GM12878 (cell line): ENCODE data around the gene LHX2. TPM values are rescaled to one million over a fixed set of nuclear protein-coding genes. Genes with fewer than 3 reads are reported as not detected.

Experiments
- ATAC-seq: fragments of 200-7000 bp; cut with Tn5 transposase; 3 replicates; pipeline ENCODE4 v1.9.1; 2020; ENCODE audit warnings: mild to moderate bottlenecking, moderate library complexity
- BruUV-seq: library from RNA; stranded (reverse); fragments of 400-500 nt; replicated peaks from 2 replicates; lab custom pipeline; 2021; lab: Mats Ljungman, UMichigan
- CTCF ChIA-PET: fragments of 300-600 bp; sonication (Branson Sonifier 250); formaldehyde crosslinking; extraction: SDS; loops from one replicate; lab custom pipeline; 2021; ENCODE audit warnings: inconsistent platforms; lab: Yijun Ruan, JAX
- POLR2A ChIA-PET: fragments of 350-600 bp; formaldehyde crosslinking; extraction: SDS; loops from one replicate; lab custom pipeline; 2021; ENCODE audit warnings: inconsistent platforms; lab: Charles Lee
- RAD21 ChIA-PET: fragments of 300-600 bp; sonication (Branson Sonifier 250); formaldehyde crosslinking; loops from one replicate; lab custom pipeline; 2023; ENCODE audit warnings: antibody characterized with exemption; ENCODE audit not compliant: unreplicated experiment; lab: Charles Lee
- SMC1A ChIA-PET: fragments of 300-600 bp; sonication (Branson Sonifier 250); formaldehyde crosslinking; loops from one replicate; lab custom pipeline; 2023; ENCODE audit not compliant: unreplicated experiment, uncharacterized antibody; lab: Charles Lee
- DNase-seq: peaks from one replicate; pipeline ENCODE4 v3.0.0-alpha.2; 2011; ENCODE audit warnings: low read depth, low spot score
- FAIRE-seq: peaks from 3 replicates; lab custom pipeline; 2011; peaks lifted over from hg19 to GRCh38; lab: Jason Lieb, UNC
- H2AFZ ChIP-seq: 2 replicates; pipeline ENCODE4 v1.6.0; 2011; ENCODE audit warnings: low read depth, low read length, control low read depth; ENCODE audit not compliant: control insufficient read depth
- H3K27ac ChIP-seq: 2 replicates; pipeline ENCODE4 v1.5.1; 2011; ENCODE audit warnings: control low read depth; ENCODE audit not compliant: control insufficient read depth, insufficient read depth
- H3K27me3 ChIP-seq, 2 experiments: replicated peaks in 1 of 2; 2 replicates each; pipeline versions ENCODE4 v1.6.0 to v1.6.1; 2011; ENCODE audit warnings: low read length in 1 of 2; ENCODE audit not compliant: control insufficient read depth in 2 of 2, insufficient read depth in 2 of 2
- H3K36me3 ChIP-seq, 2 experiments: 2 replicates each; pipeline ENCODE4 v1.5.1; 2011; ENCODE audit warnings: low read length in 1 of 2; ENCODE audit not compliant: control insufficient read depth in 2 of 2, insufficient read depth in 2 of 2
- H3K4me1 ChIP-seq: 2 replicates; pipeline ENCODE4 v1.6.1; 2011; ENCODE audit warnings: mild to moderate bottlenecking, low read length, moderate library complexity, mixed read lengths; ENCODE audit not compliant: control insufficient read depth, insufficient read depth
- H3K4me2 ChIP-seq: 2 replicates; pipeline ENCODE4 v1.6.0; 2011; ENCODE audit warnings: control low read depth; ENCODE audit not compliant: control insufficient read depth, insufficient read depth
- H3K4me3 ChIP-seq: fragments of 200-600 bp; sonication (generic); 2 replicates; pipeline ENCODE4 v1.5.1; 2016
- H3K79me2 ChIP-seq: 2 replicates; pipeline ENCODE4 v1.6.0; 2011; ENCODE audit warnings: low read length; ENCODE audit not compliant: control insufficient read depth, insufficient read depth
- H3K9ac ChIP-seq: 2 replicates; pipeline ENCODE4 v1.8.0; 2011; ENCODE audit warnings: low read length, control low read depth, mixed read lengths; ENCODE audit not compliant: control insufficient read depth, insufficient read depth
- H3K9me3 ChIP-seq: replicated peaks from 3 replicates; pipeline ENCODE4 v1.5.1; 2011; ENCODE audit warnings: mild to moderate bottlenecking, low read length; ENCODE audit not compliant: control insufficient read depth, insufficient read depth
- H4K20me1 ChIP-seq: 2 replicates; pipeline ENCODE4 v1.6.0; 2011; ENCODE audit not compliant: control insufficient read depth, insufficient read depth
- EZH2 ChIP-seq: IDR thresholded peaks from 2 replicates; pipeline ENCODE4 v1.6.1; 2012; ENCODE audit warnings: low read depth, mild to moderate bottlenecking, control low read depth, inconsistent platforms, low read length, borderline replicate concordance; ENCODE audit not compliant: control insufficient read depth
- RAD21 ChIP-seq: IDR thresholded peaks from 2 replicates; pipeline ENCODE4 v1.6.1; 2011; ENCODE audit warnings: mild to moderate bottlenecking, low read depth, low read length, moderate library complexity; ENCODE audit not compliant: insufficient read depth
- SMARCA5 ChIP-seq: fragments of 450-650 bp; IDR thresholded peaks from 2 replicates; pipeline ENCODE4 v1.6.1; 2017; ENCODE audit warnings: mild to moderate bottlenecking
- SUPT20H ChIP-seq: IDR thresholded peaks from 2 replicates; pipeline ENCODE4 v1.6.1; 2011; ENCODE audit warnings: low read depth, mild to moderate bottlenecking, low read length, moderate library complexity, borderline replicate concordance; ENCODE audit not compliant: control insufficient read depth
- TCF12 ChIP-seq: IDR thresholded peaks from 2 replicates; pipeline ENCODE4 v1.6.1; 2011; ENCODE audit warnings: low read depth, mild to moderate bottlenecking, low read length
- WGBS: methylation state at CpG from one replicate; pipeline ENCODE4 v1.1.6; 2016; ENCODE audit warnings: low lambda C conversion rate; ENCODE audit not compliant: insufficient replicate concordance, insufficient coverage; ENCODE audit errors: missing lambda C conversion rate; 5-methylcytosine and 5-hydroxymethylcytosine counted together
- in situ Hi-C: fragments of 300-500 bp; cut with MboI; formaldehyde crosslinking; loops from 9 replicates; pipeline ENCODE4 v1.14.3; 2018; ENCODE audit warnings: mixed read lengths
- intact Hi-C: fragments of 100-400 bp; cut with micrococcal nuclease; formaldehyde crosslinking; loops from one replicate; pipeline ENCODE4 v1.14.2; 2022; ENCODE audit not compliant: unreplicated experiment
- polyA plus RNA-seq, 11 experiments: library from polyadenylated mRNA; depleted of rRNA in 4 of 11; unstranded in 6 of 11; stranded (reverse) in 5 of 11; fragments of >200 nt; fragmentation: Nextera tagmentation in 4 of 11; fragmentation: Illumina TruSeq in 1 of 11; extraction: Ambion mirVana in 4 of 11; extraction: Trizol in 1 of 11; gene quantifications; 1 replicate in 1 of 11; 2 replicates in 10 of 11; pipeline versions ENCODE4 v1.2.1 to v1.2.3, GENCODE V29; 2011 to 2016; ENCODE audit warnings: inconsistent platforms in 2 of 11, missing spikeins in 2 of 11, low read depth in 1 of 11
- total RNA-seq, 4 experiments: library from RNA; depleted of rRNA in 3 of 4; stranded (reverse); fragments of >200 nt in 3 of 4; fragmentation: Illumina TruSeq in 1 of 4; extraction: Trizol in 1 of 4; gene quantifications; 2 replicates each; pipeline versions ENCODE4 v1.2.1 to v1.2.3, GENCODE V29; 2013 to 2021
- TF ChIP-seq, protein P1 (sequence below): IDR thresholded peaks from 2 replicates; pipeline ENCODE4 v1.6.1; 2012; ENCODE audit warnings: low read depth, low read length, improper control_type of control experiment
- TF ChIP-seq, protein P2 (sequence below): fragments of 450-650 bp; IDR thresholded peaks from 2 replicates; pipeline ENCODE4 v1.6.1; 2017; ENCODE audit warnings: mild to moderate bottlenecking, moderate library complexity

LHX2 gene
- total and polyA plus RNA-seq, 10 of the 15 experiments (the other 5 are each of a cell fraction or from before 2014, with no cell fraction given) = 0.82 to 69.8 (median 5.3) TPM

DNA sequence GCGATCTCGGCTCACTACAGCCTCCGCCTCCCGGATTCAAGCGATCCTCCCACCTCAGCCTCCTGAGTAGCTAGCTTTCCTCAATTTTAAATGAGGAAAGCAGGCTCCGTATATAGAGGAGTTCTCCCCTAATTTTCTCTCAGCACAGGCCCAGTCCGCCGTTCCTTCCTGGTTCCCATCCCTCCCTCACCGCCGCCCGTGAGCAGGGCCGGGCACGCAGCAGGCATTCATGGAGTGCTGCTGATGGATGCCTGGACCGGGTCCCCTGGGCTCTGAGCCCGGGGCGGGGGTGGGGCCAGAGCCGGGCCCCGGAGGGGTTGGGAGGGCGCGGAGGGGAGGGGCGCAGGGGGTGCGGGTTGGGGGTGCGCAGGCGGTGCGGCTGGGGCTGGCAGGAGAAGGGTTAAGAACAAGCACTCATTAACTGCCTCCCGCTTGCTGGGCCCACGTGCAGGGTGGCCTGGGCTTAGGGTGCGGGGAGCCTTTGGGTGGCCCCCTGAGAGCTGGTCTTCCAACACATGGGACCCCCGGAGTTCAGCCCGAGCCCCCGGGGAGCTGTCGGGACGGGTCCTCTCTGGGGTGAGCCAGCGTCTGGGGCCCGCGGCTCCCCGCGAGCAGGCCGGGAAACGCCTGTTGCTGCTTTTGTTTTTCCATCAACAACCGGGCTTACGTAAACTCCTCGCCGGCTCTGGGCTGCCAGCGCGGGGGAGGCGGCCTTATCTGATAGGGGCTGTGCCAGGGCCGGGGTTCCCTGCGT is 33.7 kb downstream of the LHX2 start:
- DNase-seq (no peak), FAIRE-seq (no peak), ATAC-seq (no peak)
- no peak overlapping the region for H3K9ac ChIP-seq
- intact Hi-C loops = no loop called here
- peaks cover 2 to 4% of the 10 kb centered on the region in 2 experiments for H3K27me3 ChIP-seq
- ChIA-PET SMC1A (no interaction called here), RAD21 (no interaction called here), CTCF (interaction anchor here (0.6 kb wide), 1 partner anchor 509 kb away, joined by 3 read pairs; no protein-coding TSS in a partner anchor), POLR2A (interaction anchor here (0.5 kb wide), 1 partner anchor 505 kb away, joined by 3 read pairs; no protein-coding TSS in a partner anchor)
- peaks cover 6% of the 10 kb centered on the region for H3K4me1 ChIP-seq
- H3K4me3 ChIP-seq = no peak overlapping the region
- H3K27ac ChIP-seq = no peak overlapping the region
- H3K36me3 ChIP-seq = no peaks in the 10 kb centered on the region
- H3K4me2 ChIP-seq = no peak overlapping the region
- no peak overlapping the region for H2AFZ ChIP-seq
- H3K79me2 ChIP-seq = no peaks in the 10 kb centered on the region
- no TSS peak for BruUV-seq
- H4K20me1 ChIP-seq = no peaks in the 10 kb centered on the region
- WGBS = 33% methylated on average over 36 of the region's 49 CpGs
- in situ Hi-C loops = no loop called here
- TF ChIP-seq, protein P1, sequence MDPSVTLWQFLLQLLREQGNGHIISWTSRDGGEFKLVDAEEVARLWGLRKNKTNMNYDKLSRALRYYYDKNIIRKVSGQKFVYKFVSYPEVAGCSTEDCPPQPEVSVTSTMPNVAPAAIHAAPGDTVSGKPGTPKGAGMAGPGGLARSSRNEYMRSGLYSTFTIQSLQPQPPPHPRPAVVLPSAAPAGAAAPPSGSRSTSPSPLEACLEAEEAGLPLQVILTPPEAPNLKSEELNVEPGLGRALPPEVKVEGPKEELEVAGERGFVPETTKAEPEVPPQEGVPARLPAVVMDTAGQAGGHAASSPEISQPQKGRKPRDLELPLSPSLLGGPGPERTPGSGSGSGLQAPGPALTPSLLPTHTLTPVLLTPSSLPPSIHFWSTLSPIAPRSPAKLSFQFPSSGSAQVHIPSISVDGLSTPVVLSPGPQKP = no peak
- TF ChIP-seq EZH2 = no peak
- no peaks in the 10 kb centered on the region for H3K9me3 ChIP-seq

DNA sequence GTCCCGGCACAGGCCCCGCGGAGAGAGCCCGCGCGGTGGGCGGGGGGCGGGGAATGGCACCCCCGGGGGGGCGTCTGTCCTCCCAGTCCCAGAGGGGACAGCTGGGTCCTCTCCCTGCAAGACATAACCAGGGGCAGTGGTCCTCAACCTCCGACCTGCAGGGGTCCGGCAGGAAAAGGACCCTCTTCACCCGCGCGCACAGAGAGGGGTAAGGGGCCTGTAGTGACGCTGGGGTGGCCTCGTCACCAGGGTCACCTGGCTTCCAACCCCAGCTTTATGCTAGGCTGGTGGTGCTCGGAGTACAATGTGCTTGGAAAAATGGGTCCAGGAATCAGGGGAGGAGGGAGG is 34.2 kb downstream of the LHX2 start:
- no peak for DNase-seq
- peaks cover 2 to 4% of the 10 kb centered on the region in 2 experiments for H3K27me3 ChIP-seq
- no peak overlapping the region for H3K27ac ChIP-seq
- SMC1A ChIA-PET = no interaction called here
- no peak for ATAC-seq
- CTCF ChIA-PET = no interaction called here
- H3K9ac ChIP-seq = no peak overlapping the region
- no TSS peak for BruUV-seq
- H3K4me2 ChIP-seq = no peak overlapping the region
- intact Hi-C loops (no loop called here), in situ Hi-C loops (no loop called here)
- H2AFZ ChIP-seq = no peak overlapping the region
- H4K20me1 ChIP-seq = no peaks in the 10 kb centered on the region
- no peaks in the 10 kb centered on the region for H3K36me3 ChIP-seq
- WGBS = 14% methylated on average over 18 of the region's 18 CpGs
- POLR2A ChIA-PET = no interaction called here
- no peak for FAIRE-seq
- no peaks in the 10 kb centered on the region for H3K79me2 ChIP-seq
- H3K4me1 ChIP-seq = peaks cover 6% of the 10 kb centered on the region; the same call in 1 of the 2 replicates
- RAD21 ChIA-PET = no interaction called here
- no peak overlapping the region for H3K4me3 ChIP-seq
- H3K9me3 ChIP-seq = no peaks in the 10 kb centered on the region
- no peak for TF ChIP-seq SMARCA5
- TF ChIP-seq, protein P2, sequence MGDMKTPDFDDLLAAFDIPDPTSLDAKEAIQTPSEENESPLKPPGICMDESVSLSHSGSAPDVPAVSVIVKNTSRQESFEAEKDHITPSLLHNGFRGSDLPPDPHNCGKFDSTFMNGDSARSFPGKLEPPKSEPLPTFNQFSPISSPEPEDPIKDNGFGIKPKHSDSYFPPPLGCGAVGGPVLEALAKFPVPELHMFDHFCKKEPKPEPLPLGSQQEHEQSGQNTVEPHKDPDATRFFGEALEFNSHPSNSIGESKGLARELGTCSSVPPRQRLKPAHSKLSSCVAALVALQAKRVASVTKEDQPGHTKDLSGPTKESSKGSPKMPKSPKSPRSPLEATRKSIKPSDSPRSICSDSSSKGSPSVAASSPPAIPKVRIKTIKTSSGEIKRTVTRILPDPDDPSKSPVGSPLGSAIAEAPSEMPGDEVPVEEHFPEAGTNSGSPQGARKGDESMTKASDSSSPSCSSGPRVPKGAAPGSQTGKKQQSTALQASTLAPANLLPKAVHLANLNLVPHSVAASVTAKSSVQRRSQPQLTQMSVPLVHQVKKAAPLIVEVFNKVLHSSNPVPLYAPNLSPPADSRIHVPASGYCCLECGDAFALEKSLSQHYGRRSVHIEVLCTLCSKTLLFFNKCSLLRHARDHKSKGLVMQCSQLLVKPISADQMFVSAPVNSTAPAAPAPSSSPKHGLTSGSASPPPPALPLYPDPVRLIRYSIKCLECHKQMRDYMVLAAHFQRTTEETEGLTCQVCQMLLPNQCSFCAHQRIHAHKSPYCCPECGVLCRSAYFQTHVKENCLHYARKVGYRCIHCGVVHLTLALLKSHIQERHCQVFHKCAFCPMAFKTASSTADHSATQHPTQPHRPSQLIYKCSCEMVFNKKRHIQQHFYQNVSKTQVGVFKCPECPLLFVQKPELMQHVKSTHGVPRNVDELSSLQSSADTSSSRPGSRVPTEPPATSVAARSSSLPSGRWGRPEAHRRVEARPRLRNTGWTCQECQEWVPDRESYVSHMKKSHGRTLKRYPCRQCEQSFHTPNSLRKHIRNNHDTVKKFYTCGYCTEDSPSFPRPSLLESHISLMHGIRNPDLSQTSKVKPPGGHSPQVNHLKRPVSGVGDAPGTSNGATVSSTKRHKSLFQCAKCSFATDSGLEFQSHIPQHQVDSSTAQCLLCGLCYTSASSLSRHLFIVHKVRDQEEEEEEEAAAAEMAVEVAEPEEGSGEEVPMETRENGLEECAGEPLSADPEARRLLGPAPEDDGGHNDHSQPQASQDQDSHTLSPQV = no peak
- no peak for TF ChIP-seq TCF12
- no peak for TF ChIP-seq RAD21
- TF ChIP-seq SUPT20H = no peak
